ENCODE measurements around the gene DIDO1.

The DIDO1 gene

GRCh38 chr20:62879275-62880146, 46.8 kb downstream of the DIDO1 start:
- no peak overlapping the region for H2AFZ ChIP-seq (ENCODE audit: low read depth)
- H3K4me1 ChIP-seq (ENCODE audit: low read depth, poor library complexity, severe bottlenecking): peaks cover 12% of the 10 kb centered on the region
- no peaks in the 10 kb centered on the region for H3K27me3 ChIP-seq (ENCODE audit: insufficient read depth, low read depth)
- no peak overlapping the region for H3K4me3 ChIP-seq (IDR thresholded peaks at IDR 0.05; ENCODE audit: insufficient read depth, low read depth, low read length)
- TF ChIP-seq CTCF (conservative IDR thresholded peaks at IDR 0.05; ENCODE audit: low read depth, low read length): no peak
- H3K4me2 ChIP-seq: no peak overlapping the region
- no peaks in the 10 kb centered on the region for H4K20me1 ChIP-seq (ENCODE audit: insufficient read depth)
- H3K9ac ChIP-seq: no peak overlapping the region
- H3K27ac ChIP-seq: no peak overlapping the region
- H3K36me3 ChIP-seq (ENCODE audit: insufficient read depth): no peaks in the 10 kb centered on the region
- no peaks in the 10 kb centered on the region for H3K79me2 ChIP-seq (ENCODE audit: insufficient read depth, low read depth)

- H4K20me1 ChIP-seq (ENCODE audit: insufficient read depth): no peaks in the 10 kb centered on the region
- H3K4me1 ChIP-seq (ENCODE audit: low read depth, poor library complexity, severe bottlenecking): peaks cover 11% of the 10 kb centered on the region
- no peak overlapping the region for H3K4me2 ChIP-seq
- no peak overlapping the region for H3K4me3 ChIP-seq (IDR thresholded peaks at IDR 0.05; ENCODE audit: insufficient read depth, low read depth, low read length)
- H2AFZ ChIP-seq (ENCODE audit: low read depth): no peak overlapping the region
- H3K27ac ChIP-seq: no peak overlapping the region
- no peaks in the 10 kb centered on the region for H3K79me2 ChIP-seq (ENCODE audit: insufficient read depth, low read depth)
- no peak overlapping the region for H3K9ac ChIP-seq
- no peak for TF ChIP-seq CTCF (conservative IDR thresholded peaks at IDR 0.05; ENCODE audit: low read depth, low read length)
- H3K36me3 ChIP-seq (ENCODE audit: insufficient read depth): no peaks in the 10 kb centered on the region
- H3K27me3 ChIP-seq (ENCODE audit: insufficient read depth, low read depth): no peaks in the 10 kb centered on the region
Observed at GRCh38 chr20:62878244-62879038, 47.9 kb downstream of the DIDO1 start.

GRCh38 chr20:62876902-62877816, 49.1 kb downstream of the DIDO1 start:
- no peak overlapping the region for H2AFZ ChIP-seq (ENCODE audit: low read depth)
- no peak overlapping the region for H3K4me2 ChIP-seq
- no peaks in the 10 kb centered on the region for H3K36me3 ChIP-seq (ENCODE audit: insufficient read depth)
- H3K4me1 ChIP-seq (ENCODE audit: low read depth, poor library complexity, severe bottlenecking): peaks cover 19% of the 10 kb centered on the region
- no peak for TF ChIP-seq CTCF (conservative IDR thresholded peaks at IDR 0.05; ENCODE audit: low read depth, low read length)
- no peak overlapping the region for H3K27ac ChIP-seq
- H3K4me3 ChIP-seq (IDR thresholded peaks at IDR 0.05; ENCODE audit: insufficient read depth, low read depth, low read length): no peak overlapping the region
- no peak overlapping the region for H3K9ac ChIP-seq
- no peaks in the 10 kb centered on the region for H3K79me2 ChIP-seq (ENCODE audit: insufficient read depth, low read depth)
- no peaks in the 10 kb centered on the region; the same call in 1 of the 2 replicates for H3K27me3 ChIP-seq (ENCODE audit: insufficient read depth, low read depth)
- no peaks in the 10 kb centered on the region for H4K20me1 ChIP-seq (ENCODE audit: insufficient read depth)

- no peaks in the 10 kb centered on the region for H4K20me1 ChIP-seq (ENCODE audit: insufficient read depth)
- no peak overlapping the region for H3K4me3 ChIP-seq (IDR thresholded peaks at IDR 0.05; ENCODE audit: insufficient read depth, low read depth, low read length)
- H3K4me1 ChIP-seq (ENCODE audit: low read depth, poor library complexity, severe bottlenecking): peaks cover 19% of the 10 kb centered on the region
- H3K27ac ChIP-seq: no peak overlapping the region
- H3K4me2 ChIP-seq: no peak overlapping the region
- TF ChIP-seq CTCF (conservative IDR thresholded peaks at IDR 0.05; ENCODE audit: low read depth, low read length): no peak
- no peaks in the 10 kb centered on the region; the same call in 1 of the 2 replicates for H3K27me3 ChIP-seq (ENCODE audit: insufficient read depth, low read depth)
- H3K9ac ChIP-seq: no peak overlapping the region
- no peak overlapping the region for H2AFZ ChIP-seq (ENCODE audit: low read depth)
- H3K36me3 ChIP-seq (ENCODE audit: insufficient read depth): no peaks in the 10 kb centered on the region
- no peaks in the 10 kb centered on the region for H3K79me2 ChIP-seq (ENCODE audit: insufficient read depth, low read depth)
Observed at GRCh38 chr20:62876501-62876901, 49.8 kb downstream of the DIDO1 start.
